ENCODE data around the gene AHNAK.
"Not testable (repeated sequence)": the region's sequence is repeated elsewhere in the genome, so short reads cannot be mapped to it uniquely, and the experiment has no call there.

AHNAK gene

GRCh38 chr11:62553080-62553838 is 6.7 kb upstream of the AHNAK start:
- peak overlapping the region; percentile 73 for H3K56ac ChIP-seq (ENCODE audit: low read length)
- no CpG with 5 or more reads among the region's 15 CpGs for WGBS (ENCODE audit: extremely low coverage, insufficient coverage, low lambda C conversion rate)
- no peak overlapping the region for H2AK5ac ChIP-seq (ENCODE audit: low read length)
- no peak overlapping the region for H3K4me3 ChIP-seq (ENCODE audit: low read length)
- H3K27me3 ChIP-seq (ENCODE audit: insufficient read depth, low read length, poor library complexity) = no peaks in the 10 kb centered on the region
- H3K4ac ChIP-seq (ENCODE audit: low read depth, low read length) = no peak overlapping the region
- H4K5ac ChIP-seq (ENCODE audit: low read length) = no peak overlapping the region
- no peak overlapping the region for H2BK120ac ChIP-seq (ENCODE audit: low read depth, low read length)
- no peak overlapping the region for H3K18ac ChIP-seq (ENCODE audit: low read length)
- peak; percentile 97 for DNase-seq
- peaks cover 6% of the 10 kb centered on the region for H3K79me1 ChIP-seq (ENCODE audit: low read length)
- H2BK5ac ChIP-seq (ENCODE audit: low read length) = peak overlapping the region; percentile 21
- no peak overlapping the region for H2BK15ac ChIP-seq (replicated peaks; ENCODE audit: low read depth)
- peaks cover 24% of the 10 kb centered on the region for H3K4me1 ChIP-seq (ENCODE audit: control insufficient read depth, low read depth, low read length)
- H3K23ac ChIP-seq (ENCODE audit: low read length) = no peak overlapping the region
- peak overlapping the region; percentile 50 for H3K9ac ChIP-seq (ENCODE audit: low read length)
- H3K4me2 ChIP-seq (ENCODE audit: low read length) = peak overlapping the region; percentile 3
- peaks cover 7% of the 10 kb centered on the region for H3K36me3 ChIP-seq (ENCODE audit: control insufficient read depth, insufficient read depth, low read length)
- no peaks in the 10 kb centered on the region for H3K79me2 ChIP-seq (ENCODE audit: control insufficient read depth, insufficient read depth, low read length)
- H3K27ac ChIP-seq (ENCODE audit: low read depth, low read length) = peak overlapping the region; percentile 77
- H4K8ac ChIP-seq (ENCODE audit: low read depth, low read length) = no peak overlapping the region

GRCh38 chr11:62552485-62553079 is 6.0 kb upstream of the AHNAK start:
- Histone ChIP-seq H3K27ac (ENCODE audit: low read depth, low read length) (peak overlapping the region; percentile 77), H3K27me3 (ENCODE audit: insufficient read depth, low read length, poor library complexity) (no peaks in the 10 kb centered on the region), H4K5ac (ENCODE audit: low read length) (no peak overlapping the region), H3K18ac (ENCODE audit: low read length) (no peak overlapping the region), H3K79me2 (ENCODE audit: control insufficient read depth, insufficient read depth, low read length) (no peaks in the 10 kb centered on the region), H3K79me1 (ENCODE audit: low read length) (peaks cover 6% of the 10 kb centered on the region), H3K23ac (ENCODE audit: low read length) (no peak overlapping the region), H3K4me3 (ENCODE audit: low read length) (no peak overlapping the region), H3K4ac (ENCODE audit: low read depth, low read length) (no peak overlapping the region), H3K36me3 (ENCODE audit: control insufficient read depth, insufficient read depth, low read length) (peaks cover 7% of the 10 kb centered on the region), H3K4me2 (ENCODE audit: low read length) (peak overlapping the region; percentile 3), H2BK15ac (replicated peaks; ENCODE audit: low read depth) (no peak overlapping the region), H3K56ac (ENCODE audit: low read length) (peak overlapping the region; percentile 73), H2BK5ac (ENCODE audit: low read length) (peak overlapping the region; percentile 21), H2AK5ac (ENCODE audit: low read length) (no peak overlapping the region), H3K4me1 (ENCODE audit: control insufficient read depth, low read depth, low read length) (peaks cover 26% of the 10 kb centered on the region), H2BK120ac (ENCODE audit: low read depth, low read length) (no peak overlapping the region), H3K9ac (ENCODE audit: low read length) (peak overlapping the region; percentile 50), H4K8ac (ENCODE audit: low read depth, low read length) (no peak overlapping the region)
- DNase-seq = peak; percentile 78
- WGBS (ENCODE audit: extremely low coverage, insufficient coverage, low lambda C conversion rate) = no CpG with 5 or more reads among the region's 4 CpGs

- H2BK15ac ChIP-seq (replicated peaks; ENCODE audit: low read depth); H3K4me3 ChIP-seq (ENCODE audit: low read length); H2BK120ac ChIP-seq (ENCODE audit: low read depth, low read length); H2BK5ac ChIP-seq (ENCODE audit: low read length); H4K5ac ChIP-seq (ENCODE audit: low read length); H3K9ac ChIP-seq (ENCODE audit: low read length); H3K4me2 ChIP-seq (ENCODE audit: low read length); H4K8ac ChIP-seq (ENCODE audit: low read depth, low read length); H3K79me1 ChIP-seq (ENCODE audit: low read length); H3K4ac ChIP-seq (ENCODE audit: low read depth, low read length); H3K27ac ChIP-seq (ENCODE audit: low read depth, low read length); H3K23ac ChIP-seq (ENCODE audit: low read length); H3K36me3 ChIP-seq (ENCODE audit: control insufficient read depth, insufficient read depth, low read length); H3K18ac ChIP-seq (ENCODE audit: low read length); H2AK5ac ChIP-seq (ENCODE audit: low read length); H3K56ac ChIP-seq (ENCODE audit: low read length); H3K27me3 ChIP-seq (ENCODE audit: insufficient read depth, low read length, poor library complexity); DNase-seq; H3K79me2 ChIP-seq (ENCODE audit: control insufficient read depth, insufficient read depth, low read length): not testable (repeated sequence)
- WGBS (ENCODE audit: extremely low coverage, insufficient coverage, low lambda C conversion rate) = no CpG with 5 or more reads among the region's 2 CpGs
- peaks cover 14% of the 10 kb centered on the region for H3K4me1 ChIP-seq (ENCODE audit: control insufficient read depth, low read depth, low read length)
Observed at GRCh38 chr11:62550478-62550877, 3.9 kb upstream of the AHNAK start.

GRCh38 chr11:62548545-62549335 is 2.1 kb upstream of the AHNAK start:
- Histone ChIP-seq H3K79me1 (ENCODE audit: low read length) (peaks cover 5% of the 10 kb centered on the region), H3K36me3 (ENCODE audit: control insufficient read depth, insufficient read depth, low read length) (no peaks in the 10 kb centered on the region), H3K27me3 (ENCODE audit: insufficient read depth, low read length, poor library complexity) (no peaks in the 10 kb centered on the region), H3K9ac (ENCODE audit: low read length) (no peak overlapping the region), H2BK5ac (ENCODE audit: low read length) (no peak overlapping the region), H3K4ac (ENCODE audit: low read depth, low read length) (no peak overlapping the region), H3K18ac (ENCODE audit: low read length) (no peak overlapping the region), H3K4me1 (ENCODE audit: control insufficient read depth, low read depth, low read length) (peaks cover 9% of the 10 kb centered on the region), H3K23ac (ENCODE audit: low read length) (no peak overlapping the region), H3K4me2 (ENCODE audit: low read length) (no peak overlapping the region), H3K4me3 (ENCODE audit: low read length) (no peak overlapping the region), H2BK120ac (ENCODE audit: low read depth, low read length) (no peak overlapping the region), H4K5ac (ENCODE audit: low read length) (no peak overlapping the region), H3K27ac (ENCODE audit: low read depth, low read length) (no peak overlapping the region), H4K8ac (ENCODE audit: low read depth, low read length) (no peak overlapping the region), H2AK5ac (ENCODE audit: low read length) (no peak overlapping the region), H3K79me2 (ENCODE audit: control insufficient read depth, insufficient read depth, low read length) (peaks cover 15% of the 10 kb centered on the region), H3K56ac (ENCODE audit: low read length) (no peak overlapping the region), H2BK15ac (replicated peaks; ENCODE audit: low read depth) (no peak overlapping the region)
- no peak for DNase-seq
- WGBS (ENCODE audit: extremely low coverage, insufficient coverage, low lambda C conversion rate) = no CpG with 5 or more reads among the region's 17 CpGs

GRCh38 chr11:62547691-62548281 is 1.2 kb upstream of the AHNAK start:
- Histone ChIP-seq H3K4me1 (ENCODE audit: control insufficient read depth, low read depth, low read length) (peaks cover 7% of the 10 kb centered on the region), H3K27me3 (ENCODE audit: insufficient read depth, low read length, poor library complexity) (no peaks in the 10 kb centered on the region), H3K79me2 (ENCODE audit: control insufficient read depth, insufficient read depth, low read length) (peaks cover 19% of the 10 kb centered on the region), H3K4me2 (ENCODE audit: low read length) (peak overlapping the region; percentile 74), H3K27ac (ENCODE audit: low read depth, low read length) (no peak overlapping the region), H3K4me3 (ENCODE audit: low read length) (no peak overlapping the region), H3K18ac (ENCODE audit: low read length) (no peak overlapping the region), H2BK120ac (ENCODE audit: low read depth, low read length) (no peak overlapping the region), H3K9ac (ENCODE audit: low read length) (peak overlapping the region; percentile 76), H3K79me1 (ENCODE audit: low read length) (peaks cover 8% of the 10 kb centered on the region), H2BK5ac (ENCODE audit: low read length) (no peak overlapping the region), H2AK5ac (ENCODE audit: low read length) (no peak overlapping the region), H3K23ac (ENCODE audit: low read length) (no peak overlapping the region), H4K5ac (ENCODE audit: low read length) (no peak overlapping the region), H3K56ac (ENCODE audit: low read length) (peak overlapping the region; percentile 85), H3K4ac (ENCODE audit: low read depth, low read length) (no peak overlapping the region), H4K8ac (ENCODE audit: low read depth, low read length) (no peak overlapping the region), H2BK15ac (replicated peaks; ENCODE audit: low read depth) (no peak overlapping the region), H3K36me3 (ENCODE audit: control insufficient read depth, insufficient read depth, low read length) (no peaks in the 10 kb centered on the region)
- DNase-seq = no peak
- WGBS (ENCODE audit: extremely low coverage, insufficient coverage, low lambda C conversion rate) = no CpG with 5 or more reads among the region's 8 CpGs
